GM12873 (cell line): Measurements from ENCODE around the gene YIPF5.

ENCODE experiments used
- TF ChIP-seq, protein P1 (sequence below): IDR thresholded peaks from 2 replicates; pipeline ENCODE4 v1.5.1; 2012; ENCODE audit warnings: low read depth, mild to moderate bottlenecking, moderate library complexity, low read length, control low read depth; ENCODE audit not compliant: insufficient read depth; ENCODE audit errors: missing control alignments

YIPF5 gene

DNA sequence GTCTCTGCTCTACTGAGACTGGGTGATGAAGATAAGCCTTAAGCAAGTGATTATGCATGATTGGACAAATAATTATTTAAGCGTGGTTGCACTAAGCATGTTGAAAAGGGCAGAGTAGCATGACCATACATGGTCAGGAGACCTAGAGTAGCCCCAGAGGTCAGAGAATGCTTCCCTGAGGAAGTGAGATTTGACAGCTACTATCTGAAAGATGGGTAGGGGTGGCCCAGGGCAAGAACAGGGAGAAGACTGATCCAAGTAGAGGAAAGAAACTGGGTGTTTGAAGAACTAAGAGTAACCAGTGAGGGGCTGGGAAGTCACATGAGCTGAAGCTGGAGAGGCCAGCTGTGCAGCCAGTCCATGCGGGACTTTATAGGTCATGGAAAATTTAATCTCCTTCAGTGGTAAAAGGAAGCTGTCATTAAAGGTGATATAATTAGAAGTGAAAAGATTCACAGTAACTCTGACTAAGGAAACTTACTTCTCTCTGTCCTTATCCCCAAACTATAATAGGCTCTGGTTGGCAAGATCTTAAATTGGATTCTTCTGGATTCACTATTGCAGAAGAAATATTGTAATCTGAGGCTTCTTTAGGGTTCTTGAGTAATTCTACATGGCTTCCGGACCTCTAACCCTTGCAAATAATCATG, 35.2 kb downstream of the YIPF5 start:
- TF ChIP-seq, protein P1, sequence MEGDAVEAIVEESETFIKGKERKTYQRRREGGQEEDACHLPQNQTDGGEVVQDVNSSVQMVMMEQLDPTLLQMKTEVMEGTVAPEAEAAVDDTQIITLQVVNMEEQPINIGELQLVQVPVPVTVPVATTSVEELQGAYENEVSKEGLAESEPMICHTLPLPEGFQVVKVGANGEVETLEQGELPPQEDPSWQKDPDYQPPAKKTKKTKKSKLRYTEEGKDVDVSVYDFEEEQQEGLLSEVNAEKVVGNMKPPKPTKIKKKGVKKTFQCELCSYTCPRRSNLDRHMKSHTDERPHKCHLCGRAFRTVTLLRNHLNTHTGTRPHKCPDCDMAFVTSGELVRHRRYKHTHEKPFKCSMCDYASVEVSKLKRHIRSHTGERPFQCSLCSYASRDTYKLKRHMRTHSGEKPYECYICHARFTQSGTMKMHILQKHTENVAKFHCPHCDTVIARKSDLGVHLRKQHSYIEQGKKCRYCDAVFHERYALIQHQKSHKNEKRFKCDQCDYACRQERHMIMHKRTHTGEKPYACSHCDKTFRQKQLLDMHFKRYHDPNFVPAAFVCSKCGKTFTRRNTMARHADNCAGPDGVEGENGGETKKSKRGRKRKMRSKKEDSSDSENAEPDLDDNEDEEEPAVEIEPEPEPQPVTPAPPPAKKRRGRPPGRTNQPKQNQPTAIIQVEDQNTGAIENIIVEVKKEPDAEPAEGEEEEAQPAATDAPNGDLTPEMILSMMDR: no peak

DNA sequence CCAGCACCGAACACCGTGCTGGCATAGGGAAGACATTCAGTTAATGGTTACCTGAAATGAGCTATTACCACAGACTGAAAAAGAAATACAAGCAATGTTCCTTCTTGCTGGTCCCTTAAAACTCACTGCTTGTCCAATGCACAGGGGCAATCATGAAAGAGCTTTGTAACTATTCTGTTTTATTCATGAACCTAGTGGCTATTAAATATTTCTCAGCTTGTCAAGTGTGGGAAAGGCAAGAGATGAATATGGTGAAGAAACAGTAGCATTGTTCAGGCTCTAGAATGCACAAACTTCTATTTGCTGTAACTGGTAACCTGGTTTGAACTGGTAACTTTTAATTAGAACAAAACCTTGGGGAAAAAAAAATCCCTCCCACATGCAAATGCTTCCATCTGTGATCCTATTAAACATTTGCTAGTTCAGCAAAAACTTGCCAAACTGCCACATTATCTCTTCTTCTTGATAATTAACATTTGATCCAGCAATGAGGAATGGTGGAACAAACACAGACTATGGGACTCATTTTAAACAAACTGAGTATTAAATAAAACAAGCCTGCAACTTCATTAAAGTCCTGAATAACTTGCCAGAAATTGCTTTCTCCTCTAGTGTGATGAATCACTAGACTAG, 36.1 kb downstream of the YIPF5 start:
- TF ChIP-seq, protein P1: no peak

- TF ChIP-seq, protein P1: no peak
Measured at GRCh38 chr5:144133050-144133633, 37.3 kb downstream of the YIPF5 start.

GRCh38 chr5:144131261-144131660, 39.2 kb downstream of the YIPF5 start:
- TF ChIP-seq, protein P1: no peak

- TF ChIP-seq, protein P1: no peak
Measured at GRCh38 chr5:144130306-144130705, 40.2 kb downstream of the YIPF5 start.

GRCh38 chr5:144128844-144129243, 41.6 kb downstream of the YIPF5 start:
- TF ChIP-seq, protein P1: no peak

DNA sequence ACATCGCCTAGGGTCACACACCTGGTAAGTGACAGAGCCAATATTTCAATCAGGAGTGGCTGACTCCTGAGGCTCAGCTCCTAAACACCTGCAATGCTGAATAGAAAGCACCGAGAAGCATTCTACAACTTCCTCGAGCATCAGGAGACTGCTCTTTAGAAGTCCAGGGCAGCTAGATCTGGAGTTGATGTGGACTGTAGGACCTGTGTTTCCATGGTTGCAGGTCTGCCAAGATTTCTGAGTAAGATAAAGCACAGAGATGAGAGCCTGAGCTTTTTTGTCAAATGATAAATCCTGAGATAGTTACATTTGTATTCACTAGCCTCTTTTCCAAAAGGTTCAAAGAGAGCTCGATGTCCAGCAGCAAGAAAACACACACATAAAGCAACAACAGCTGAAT, 43.8 kb downstream of the YIPF5 start:
- TF ChIP-seq, protein P1: no peak
